ENCODE data around the gene GIT2. TPM values are rescaled to one million over a fixed set of nuclear protein-coding genes. Genes with fewer than 3 reads are reported as not detected.

The GIT2 gene
- total and polyA plus RNA-seq, 8 donors, result 16.5 to 38.8 (median 30.0) TPM

DNA sequence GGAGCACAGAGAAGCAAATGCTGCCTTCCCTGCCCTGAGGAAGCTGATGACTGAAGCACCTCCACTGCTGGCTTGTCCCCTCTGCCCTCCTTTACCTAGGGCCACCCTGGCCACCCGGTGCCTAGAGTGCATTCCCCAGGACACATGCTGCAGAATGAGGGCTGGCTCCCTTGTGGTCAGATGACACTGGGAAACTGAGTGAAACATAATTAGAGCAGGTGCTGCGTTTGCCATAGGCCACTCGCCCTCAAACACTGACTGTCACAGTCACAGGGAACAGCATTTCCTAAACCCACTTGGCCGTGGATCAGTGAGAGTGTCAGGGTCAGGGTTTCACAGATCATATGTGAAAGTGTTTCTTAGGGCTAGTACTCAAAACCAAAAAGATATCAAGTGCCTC, 80.1 kb downstream of the GIT2 start:
- Histone ChIP-seq H3K27me3 (no peaks in the 10 kb centered on the region), H3K9me3 (no peaks in the 10 kb centered on the region), H3K36me3 (peaks cover 0 to 44% (median 3%) of the 10 kb centered on the region in 3 donors), H3K4me1 (peaks cover 0 to 6% (median 4%) of the 10 kb centered on the region in 3 donors), H3K4me3 (no peak overlapping the region), H3K27ac (peak overlapping the region in 2 of 4 donors; percentile 12 to 31)
- intact Hi-C loops (cut with DNase I), result no loop called here
- WGBS, 2 donors, result 72 to 76% methylated on average over 4 of the region's 4 CpGs
- ATAC-seq (no peak), DNase-seq (peak in 1 of 6 donors; percentile 24), FAIRE-seq (no peak)
- TF ChIP-seq, protein P1, sequence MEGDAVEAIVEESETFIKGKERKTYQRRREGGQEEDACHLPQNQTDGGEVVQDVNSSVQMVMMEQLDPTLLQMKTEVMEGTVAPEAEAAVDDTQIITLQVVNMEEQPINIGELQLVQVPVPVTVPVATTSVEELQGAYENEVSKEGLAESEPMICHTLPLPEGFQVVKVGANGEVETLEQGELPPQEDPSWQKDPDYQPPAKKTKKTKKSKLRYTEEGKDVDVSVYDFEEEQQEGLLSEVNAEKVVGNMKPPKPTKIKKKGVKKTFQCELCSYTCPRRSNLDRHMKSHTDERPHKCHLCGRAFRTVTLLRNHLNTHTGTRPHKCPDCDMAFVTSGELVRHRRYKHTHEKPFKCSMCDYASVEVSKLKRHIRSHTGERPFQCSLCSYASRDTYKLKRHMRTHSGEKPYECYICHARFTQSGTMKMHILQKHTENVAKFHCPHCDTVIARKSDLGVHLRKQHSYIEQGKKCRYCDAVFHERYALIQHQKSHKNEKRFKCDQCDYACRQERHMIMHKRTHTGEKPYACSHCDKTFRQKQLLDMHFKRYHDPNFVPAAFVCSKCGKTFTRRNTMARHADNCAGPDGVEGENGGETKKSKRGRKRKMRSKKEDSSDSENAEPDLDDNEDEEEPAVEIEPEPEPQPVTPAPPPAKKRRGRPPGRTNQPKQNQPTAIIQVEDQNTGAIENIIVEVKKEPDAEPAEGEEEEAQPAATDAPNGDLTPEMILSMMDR (IDR thresholded peaks at IDR 0.05), result no peak

DNA sequence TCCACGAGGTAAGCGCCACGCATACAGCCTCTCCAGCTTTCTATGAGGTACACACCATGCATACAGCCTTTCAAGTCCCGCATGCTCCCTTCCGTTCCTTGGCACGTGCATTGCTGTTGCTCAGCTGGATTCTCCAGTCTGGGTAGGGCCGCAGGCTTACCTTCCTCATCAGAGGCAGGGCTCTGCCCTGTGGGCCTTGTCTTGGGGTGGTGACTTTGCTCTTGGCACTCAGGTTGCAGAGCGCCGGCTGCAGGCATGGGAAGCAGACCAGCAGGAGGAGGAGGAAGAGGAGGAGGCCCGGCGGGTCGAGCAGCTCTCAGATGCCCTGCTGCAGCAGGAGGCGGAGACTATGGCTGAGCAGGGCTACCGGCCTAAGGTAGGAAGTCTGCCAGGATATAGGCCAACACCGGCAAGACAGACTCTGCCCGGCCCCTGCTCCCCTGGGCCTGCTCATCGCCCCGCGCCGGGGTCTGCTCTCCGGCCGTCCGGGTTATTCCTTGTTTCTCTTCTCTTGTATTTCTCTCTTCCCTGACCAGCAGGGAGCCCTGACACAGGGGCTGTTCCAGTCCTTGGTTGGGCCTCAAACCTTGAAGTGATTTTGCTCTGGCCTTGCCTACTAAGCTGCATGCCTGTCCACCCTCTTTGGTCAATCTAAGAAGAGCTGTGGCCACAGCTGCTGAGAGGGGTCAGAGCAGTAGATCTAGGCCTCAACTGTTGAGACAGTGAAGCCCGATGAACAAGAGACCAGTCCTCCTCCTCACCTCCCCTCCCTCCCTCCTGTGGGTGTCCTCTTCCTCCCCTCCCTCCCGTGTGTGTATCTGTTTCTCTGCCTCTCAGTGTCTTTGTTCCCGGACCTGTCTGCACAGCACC, 80.8 kb downstream of the GIT2 start:
- DNase-seq, result peak; percentile 75 to 95 (median 87)
- TF ChIP-seq, protein P1 (IDR thresholded peaks at IDR 0.05), result no peak
- Histone ChIP-seq H3K4me3 (no peak overlapping the region), H3K27me3 (no peaks in the 10 kb centered on the region), H3K9me3 (no peaks in the 10 kb centered on the region), H3K36me3 (peaks cover 0 to 46% (median 3%) of the 10 kb centered on the region in 3 donors), H3K27ac (peak overlapping the region; percentile 12 to 59 (median 32)), H3K4me1 (peaks cover 0 to 6% (median 4%) of the 10 kb centered on the region in 3 donors)
- WGBS, 2 donors, result 50 to 53% methylated on average over 26 of the region's 26 CpGs
- intact Hi-C loops (cut with DNase I), result no loop called here
- FAIRE-seq, result no peak
- ATAC-seq, result peak; percentile 93 to 97 (median 96)

DNA sequence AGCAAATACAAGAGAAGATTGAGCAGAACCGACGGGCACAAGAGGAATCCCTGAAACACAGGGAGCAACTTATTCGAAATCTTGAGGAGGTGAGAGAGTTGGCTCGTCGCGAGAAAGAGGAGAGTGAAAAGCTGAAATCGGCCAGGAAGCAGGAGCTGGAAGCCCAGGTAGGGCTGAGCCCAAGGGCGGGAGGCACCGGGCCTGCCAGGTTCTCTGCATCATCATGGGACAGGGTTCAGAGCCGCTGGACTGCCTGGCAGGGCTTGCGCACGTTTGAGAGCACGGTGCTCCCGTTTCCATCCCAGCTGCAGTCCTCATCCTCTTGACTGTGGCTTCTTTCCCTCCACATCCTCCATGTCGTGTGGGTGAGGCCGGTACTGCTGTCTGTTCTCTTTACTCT, 81.7 kb downstream of the GIT2 start:
- 81 to 84% methylated on average over 16 of the region's 16 CpGs for WGBS, 2 donors
- no peaks in the 10 kb centered on the region for H3K27me3 ChIP-seq
- intact Hi-C loops (cut with DNase I), result no loop called here
- TF ChIP-seq, protein P1 (IDR thresholded peaks at IDR 0.05), result no peak
- H3K36me3 ChIP-seq, result peaks cover 0 to 42% (median 3%) of the 10 kb centered on the region in 3 donors
- DNase-seq (peak in 3 of 6 donors; percentile 27 to 53 (median 42)), ATAC-seq (peak in 3 of 4 donors; percentile 8 to 24 (median 15)), FAIRE-seq (no peak)
- peak overlapping the region in 2 of 4 donors; percentile 2 to 12 for H3K27ac ChIP-seq
- H3K4me1 ChIP-seq, result peaks cover 0 to 6% (median 4%) of the 10 kb centered on the region in 3 donors
- H3K9me3 ChIP-seq, result no peaks in the 10 kb centered on the region
- no peak overlapping the region for H3K4me3 ChIP-seq

DNA sequence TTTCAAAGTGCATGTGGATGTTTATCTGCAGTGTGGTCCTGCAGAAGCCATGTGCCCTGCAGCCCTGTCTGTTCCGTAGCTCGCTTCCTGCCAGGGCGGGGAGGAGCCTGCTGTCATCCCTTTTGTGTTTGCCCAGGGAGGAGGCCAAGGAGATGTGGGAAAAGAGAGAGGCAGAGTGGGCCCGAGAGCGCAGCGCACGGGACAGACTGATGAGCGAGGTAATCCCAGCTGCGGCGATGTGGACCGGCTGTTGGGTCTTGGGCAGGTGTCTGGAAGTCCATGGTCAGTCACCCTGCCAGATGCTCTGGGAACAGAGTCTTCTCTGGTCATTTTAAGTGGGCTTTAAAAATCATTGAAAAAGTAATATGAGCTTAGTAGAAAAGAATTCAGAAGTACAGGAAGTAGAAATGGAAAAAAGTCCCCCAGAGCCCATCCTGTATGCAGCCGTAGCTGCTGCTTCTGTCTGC, 83.3 kb downstream of the GIT2 start:
- Histone ChIP-seq H3K9me3 (no peaks in the 10 kb centered on the region), H3K4me1 (peaks cover 0 to 6% (median 4%) of the 10 kb centered on the region in 3 donors), H3K4me3 (no peak overlapping the region), H3K27me3 (no peaks in the 10 kb centered on the region), H3K36me3 (peaks cover 3 to 51% (median 4%) of the 10 kb centered on the region in 3 donors), H3K27ac (no peak overlapping the region)
- intact Hi-C loops (cut with DNase I), result no loop called here
- no peak for FAIRE-seq
- DNase-seq, result peak in 1 of 6 donors; percentile 42
- 89 to 90% methylated on average over 11 to 12 of the region's 12 CpGs for WGBS, 2 donors
- ATAC-seq, result no peak
- TF ChIP-seq, protein P1 (IDR thresholded peaks at IDR 0.05), result no peak

All from pancreas (tissue), 10 donors.